NCI-H2081 treated with DMSO at 0.1 percent for 48 hours (cell line): ENCODE data around the gene SUSD1.
"Not testable (repeated sequence)": the region's sequence is repeated elsewhere in the genome, so short reads cannot be mapped to it uniquely, and the experiment has no call there.

Experiments
- DNase-seq: peaks from one replicate; lab custom pipeline; 2025; lab: John Stamatoyannopoulos, UW

Gene SUSD1

GRCh38 chr9:112094948-112095681 is 80.0 kb downstream of the SUSD1 start:
- DNase-seq, result no peak

GRCh38 chr9:112094241-112094640 is 80.9 kb downstream of the SUSD1 start:
- no peak for DNase-seq

DNA sequence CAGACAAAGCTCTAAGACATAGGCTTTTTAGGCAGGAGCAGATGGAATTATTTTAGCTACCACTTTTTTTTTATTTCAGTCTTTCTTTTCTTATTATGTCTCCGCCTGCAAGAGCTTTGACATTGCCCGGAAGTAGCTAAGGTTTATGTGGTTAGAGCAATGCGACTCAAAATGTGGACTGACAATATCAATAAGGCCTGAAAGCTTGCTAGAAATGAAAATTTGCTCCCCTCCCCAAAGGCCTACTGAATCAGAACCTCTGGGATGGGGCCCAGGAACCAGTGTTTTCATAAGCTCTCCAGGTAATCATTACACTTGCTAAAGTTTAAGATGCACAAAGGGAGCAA is 81.3 kb downstream of the SUSD1 start:
- DNase-seq, result no peak

GRCh38 chr9:112093147-112093869 is 81.8 kb downstream of the SUSD1 start:
- DNase-seq, result no peak

DNA sequence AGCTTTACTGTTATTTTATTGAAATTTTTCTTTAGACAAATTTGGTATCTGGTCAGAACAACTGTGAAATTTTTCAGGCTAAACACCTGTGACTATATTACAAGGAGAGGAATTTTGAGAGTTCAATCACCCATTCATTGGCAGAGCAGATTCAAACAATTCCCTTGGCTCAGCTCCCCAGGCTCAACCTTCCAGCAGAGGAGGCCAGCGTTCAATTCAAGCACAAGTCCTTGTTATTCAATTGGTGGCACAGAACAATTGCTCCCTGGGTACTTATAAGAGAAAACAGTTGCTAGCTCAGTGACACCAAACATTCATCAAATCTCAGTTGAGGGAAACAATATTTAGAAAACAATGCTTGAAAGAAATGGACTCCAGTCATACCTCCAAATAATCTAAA is 83.3 kb downstream of the SUSD1 start:
- DNase-seq, result no peak

GRCh38 chr9:112087506-112087905 is 87.6 kb downstream of the SUSD1 start:
- DNase-seq, result no peak

DNA sequence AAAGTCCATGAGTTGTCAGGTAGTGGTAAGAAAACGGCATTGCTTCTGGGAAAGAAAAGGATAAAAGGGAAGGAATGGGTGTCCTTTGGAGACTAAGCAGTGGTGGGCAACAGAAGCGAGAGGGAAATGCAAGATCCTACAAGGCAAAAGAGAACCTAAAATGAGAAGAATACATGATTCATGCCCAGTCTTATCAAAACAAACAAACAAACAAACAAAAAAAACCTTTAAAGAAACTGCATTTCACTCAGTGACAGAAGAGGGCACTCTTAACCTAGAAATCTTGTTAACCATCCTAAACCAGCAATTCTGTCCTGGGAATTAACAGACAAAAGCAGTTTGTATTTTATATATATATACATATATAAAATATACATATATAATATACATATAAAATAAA is 88.5 kb downstream of the SUSD1 start:
- no peak for DNase-seq

GRCh38 chr9:112084907-112085306 is 90.2 kb downstream of the SUSD1 start:
- DNase-seq, result no peak

DNA sequence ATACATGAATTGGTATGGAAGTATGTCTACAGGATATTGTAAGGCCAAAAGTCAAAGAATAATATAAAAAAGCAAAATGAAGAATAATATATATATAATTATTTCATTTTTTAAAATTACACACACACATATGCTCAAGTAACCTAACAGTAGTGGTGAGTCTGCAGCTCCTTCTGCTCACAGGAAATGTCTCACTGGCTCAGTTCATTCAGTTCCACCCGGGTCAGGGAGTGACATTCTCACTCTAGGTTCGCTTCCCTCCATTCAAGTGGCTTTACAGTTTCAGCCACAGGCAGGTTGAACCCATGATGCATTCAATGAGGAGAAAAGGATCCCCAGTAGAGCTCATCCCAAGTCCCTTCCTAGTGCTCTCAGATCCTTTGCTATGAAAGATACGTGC is 90.8 kb downstream of the SUSD1 start:
- DNase-seq, result no peak

GRCh38 chr9:112081918-112082729 is 93.0 kb downstream of the SUSD1 start:
- no peak for DNase-seq

DNA sequence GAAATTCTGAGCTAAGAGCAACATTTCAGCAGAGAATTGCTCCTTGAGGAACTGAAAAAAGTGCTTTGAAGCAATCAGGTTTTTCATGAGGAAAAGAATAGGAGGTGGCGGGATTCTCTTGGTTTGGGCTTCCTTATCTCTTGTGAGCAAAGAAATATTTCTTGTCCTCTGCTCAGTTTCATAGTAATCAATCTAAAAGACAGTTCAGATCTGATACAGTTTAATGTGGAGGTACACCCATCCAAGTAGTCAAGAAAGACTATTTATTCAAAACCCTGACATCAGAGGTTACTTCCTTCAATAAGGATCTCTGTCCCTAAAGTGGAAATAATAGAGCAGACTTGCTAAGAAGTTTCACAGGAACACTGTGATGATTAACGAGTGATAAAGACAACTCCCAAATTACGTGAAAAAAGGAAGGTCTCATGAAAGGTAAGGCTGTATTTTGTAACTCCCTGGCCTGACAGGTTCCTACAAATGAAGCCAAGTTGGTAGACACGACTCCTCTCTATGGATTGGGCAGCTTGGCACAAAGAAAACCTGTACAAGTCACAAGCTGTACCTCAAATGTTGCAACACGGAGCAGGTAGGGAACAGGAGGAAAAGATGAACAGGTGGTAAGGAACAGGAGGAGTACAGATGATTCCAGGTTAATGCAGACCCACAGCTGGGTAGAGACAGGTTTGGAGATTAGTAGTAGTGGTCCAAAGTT is 94.1 kb downstream of the SUSD1 start:
- DNase-seq, result no peak

GRCh38 chr9:112078432-112078831 is 96.7 kb downstream of the SUSD1 start:
- DNase-seq, result no peak

DNA sequence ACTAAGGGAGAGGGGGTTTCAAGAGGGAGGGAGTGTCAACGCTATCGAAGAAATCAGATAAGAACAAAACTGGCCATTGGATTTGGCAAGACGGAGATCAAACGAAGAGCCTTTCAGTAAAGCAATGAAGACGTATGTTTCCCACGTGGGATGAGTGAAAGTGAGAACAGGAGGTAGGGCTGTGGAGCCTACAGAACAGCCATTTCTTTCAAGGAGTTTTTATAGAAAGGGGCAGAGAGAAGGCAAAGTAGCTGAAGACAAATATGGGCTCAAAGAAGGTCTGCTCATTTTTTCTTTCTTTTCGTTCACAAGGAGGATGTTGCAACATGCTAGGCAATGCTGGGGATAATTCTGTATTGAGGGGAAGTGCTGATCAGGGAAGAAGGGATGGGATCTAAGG is 98.3 kb downstream of the SUSD1 start:
- DNase-seq, result no peak

GRCh38 chr9:112075009-112075378 is 100.1 kb downstream of the SUSD1 start:
- no peak for DNase-seq

GRCh38 chr9:112074250-112075008 is 100.7 kb downstream of the SUSD1 start:
- peak; percentile 26 for DNase-seq

- DNase-seq, result not testable (repeated sequence)
These were observed 101.4 kb downstream of the SUSD1 start for GRCh38 chr9:112073639-112074173.

DNA sequence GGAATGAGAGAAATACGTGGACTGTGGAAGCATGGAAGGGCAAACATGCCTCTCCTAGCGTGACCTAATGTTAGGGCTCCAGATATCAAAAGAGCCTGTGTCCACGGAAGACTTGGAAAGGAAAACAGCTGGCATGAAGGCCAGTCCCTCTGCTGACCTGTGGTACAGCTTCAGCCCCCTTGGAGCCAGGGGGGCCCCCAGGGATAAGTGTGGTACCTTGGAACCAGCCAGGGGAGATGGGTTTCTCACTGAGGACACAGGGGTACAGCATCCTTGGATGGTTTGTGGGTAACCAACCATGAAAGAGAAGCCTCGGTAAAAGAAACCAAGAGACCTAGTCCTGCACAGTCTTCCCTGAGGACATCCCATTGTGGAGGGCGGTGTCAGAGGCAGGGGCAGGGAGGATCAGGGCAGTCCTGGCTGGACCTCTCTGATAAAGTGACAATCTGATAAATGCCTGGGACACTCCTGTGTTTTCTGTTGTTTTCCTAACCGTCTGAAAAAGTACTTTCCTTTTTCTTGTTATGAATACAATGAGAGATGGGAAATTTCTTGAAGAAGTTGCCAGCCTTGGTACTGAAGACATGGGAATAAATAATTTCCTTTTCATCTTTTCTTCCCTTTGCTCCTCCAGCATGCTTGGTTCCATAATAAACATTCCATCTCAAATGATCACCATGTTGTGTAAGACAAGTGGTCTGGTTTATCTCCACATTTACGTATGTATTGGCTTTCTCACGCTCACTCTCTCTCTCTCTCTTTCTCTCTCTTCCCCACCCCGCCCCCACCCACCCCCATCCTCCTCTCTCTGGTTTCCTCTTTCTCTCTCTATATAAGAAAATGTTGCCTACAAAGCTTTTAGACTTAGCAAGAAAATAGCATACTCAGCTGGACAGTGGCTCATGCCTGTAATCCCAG is 102.1 kb downstream of the SUSD1 start:
- no peak for DNase-seq

DNA sequence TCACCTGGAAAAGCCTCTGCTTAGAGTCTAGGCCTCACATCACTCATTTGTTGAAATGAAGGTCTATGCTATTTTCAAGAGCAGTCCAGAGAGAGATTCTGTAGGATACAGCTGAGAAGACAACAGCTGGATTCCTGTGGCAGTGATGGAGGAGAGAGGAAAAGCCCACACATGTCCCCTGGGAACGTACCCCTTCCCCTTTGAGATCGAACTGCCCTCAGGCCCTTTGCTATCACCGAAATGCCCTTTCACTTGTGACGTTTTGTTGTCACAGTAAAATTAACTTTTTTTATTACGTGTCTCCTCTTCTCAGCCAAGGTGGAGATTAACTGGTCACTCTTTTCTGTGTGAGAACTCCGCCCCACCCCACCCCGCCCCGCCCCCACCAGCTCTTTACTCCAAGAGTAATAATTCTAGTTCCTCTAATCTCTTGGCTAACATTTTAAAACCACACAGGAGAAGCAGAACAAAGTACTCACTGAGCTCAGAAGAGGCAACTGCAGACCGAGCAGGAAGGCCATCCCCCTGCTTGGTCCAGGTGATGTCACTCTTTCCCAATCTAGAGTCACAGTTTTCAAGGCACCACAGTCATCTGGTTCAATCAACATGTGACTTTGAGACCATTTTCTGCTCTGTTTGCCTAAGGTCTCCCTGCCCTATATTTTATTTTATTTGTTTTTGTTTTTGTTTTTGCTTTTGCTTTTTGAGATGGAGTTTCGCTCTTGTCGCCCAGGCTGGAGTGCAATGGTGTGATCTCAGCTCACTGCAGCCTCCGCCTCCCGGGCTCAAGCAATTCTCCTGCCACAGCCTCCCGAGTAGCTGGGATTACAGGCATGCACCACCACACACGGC is 105.6 kb downstream of the SUSD1 start:
- no peak for DNase-seq
